Fibroblast of the aortic adventitia (primary cell): ENCODE results near the gene DNAH8. TPM values are rescaled to one million over a fixed set of nuclear protein-coding genes. Genes with fewer than 3 reads are reported as not detected.
A peak's percentile ranks its signal among the peaks of the same experiment; 100 is the strongest.

Experiments used
- DNase-seq: peaks from one replicate; pipeline ENCODE4 v3.0.0-alpha.2; 2010; ENCODE audit warnings: low read depth
- H3K4me3 ChIP-seq: 2 replicates; pipeline ENCODE4 v1.5.1; 2011; ENCODE audit warnings: low read depth, mild to moderate bottlenecking, control low read depth, low read length, moderate library complexity
- total RNA-seq: library from RNA; depleted of rRNA; stranded (reverse); fragments of >200 nt; gene quantifications from 2 replicates; pipeline ENCODE4 v1.2.3, GENCODE V29; 2012; ENCODE audit warnings: low replicate concordance
- TF ChIP-seq, protein P1 (sequence below): IDR thresholded peaks from 2 replicates; pipeline ENCODE4 v1.5.1; 2011; ENCODE audit warnings: mild to moderate bottlenecking, low read length, control low read depth, inconsistent platforms; ENCODE audit not compliant: insufficient read depth

Gene DNAH8
- total RNA-seq, 1 donor, result not detected

DNA sequence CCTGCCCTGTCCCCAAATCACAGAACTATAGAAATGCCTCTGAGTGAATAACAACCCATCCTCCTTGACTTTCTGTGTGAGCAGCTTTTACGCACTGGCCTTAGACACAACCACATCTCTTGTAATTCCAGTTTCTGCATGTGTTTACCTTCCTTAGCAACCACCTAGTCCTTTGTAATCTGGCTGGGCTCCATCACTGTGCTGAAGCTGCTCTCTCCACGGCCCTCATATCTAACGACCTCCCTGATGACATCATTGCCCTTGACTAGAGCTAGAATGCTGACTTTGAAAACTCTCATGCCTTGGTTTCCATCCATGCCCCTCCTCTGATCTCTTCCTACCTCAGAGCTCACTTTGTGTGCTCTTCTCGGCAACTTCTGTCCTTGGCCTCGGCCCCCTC, 303.0 kb downstream of the DNAH8 start:
- DNase-seq, result no peak
- H3K4me3 ChIP-seq, result no peak overlapping the region
- TF ChIP-seq, protein P1, sequence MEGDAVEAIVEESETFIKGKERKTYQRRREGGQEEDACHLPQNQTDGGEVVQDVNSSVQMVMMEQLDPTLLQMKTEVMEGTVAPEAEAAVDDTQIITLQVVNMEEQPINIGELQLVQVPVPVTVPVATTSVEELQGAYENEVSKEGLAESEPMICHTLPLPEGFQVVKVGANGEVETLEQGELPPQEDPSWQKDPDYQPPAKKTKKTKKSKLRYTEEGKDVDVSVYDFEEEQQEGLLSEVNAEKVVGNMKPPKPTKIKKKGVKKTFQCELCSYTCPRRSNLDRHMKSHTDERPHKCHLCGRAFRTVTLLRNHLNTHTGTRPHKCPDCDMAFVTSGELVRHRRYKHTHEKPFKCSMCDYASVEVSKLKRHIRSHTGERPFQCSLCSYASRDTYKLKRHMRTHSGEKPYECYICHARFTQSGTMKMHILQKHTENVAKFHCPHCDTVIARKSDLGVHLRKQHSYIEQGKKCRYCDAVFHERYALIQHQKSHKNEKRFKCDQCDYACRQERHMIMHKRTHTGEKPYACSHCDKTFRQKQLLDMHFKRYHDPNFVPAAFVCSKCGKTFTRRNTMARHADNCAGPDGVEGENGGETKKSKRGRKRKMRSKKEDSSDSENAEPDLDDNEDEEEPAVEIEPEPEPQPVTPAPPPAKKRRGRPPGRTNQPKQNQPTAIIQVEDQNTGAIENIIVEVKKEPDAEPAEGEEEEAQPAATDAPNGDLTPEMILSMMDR, result no peak

DNA sequence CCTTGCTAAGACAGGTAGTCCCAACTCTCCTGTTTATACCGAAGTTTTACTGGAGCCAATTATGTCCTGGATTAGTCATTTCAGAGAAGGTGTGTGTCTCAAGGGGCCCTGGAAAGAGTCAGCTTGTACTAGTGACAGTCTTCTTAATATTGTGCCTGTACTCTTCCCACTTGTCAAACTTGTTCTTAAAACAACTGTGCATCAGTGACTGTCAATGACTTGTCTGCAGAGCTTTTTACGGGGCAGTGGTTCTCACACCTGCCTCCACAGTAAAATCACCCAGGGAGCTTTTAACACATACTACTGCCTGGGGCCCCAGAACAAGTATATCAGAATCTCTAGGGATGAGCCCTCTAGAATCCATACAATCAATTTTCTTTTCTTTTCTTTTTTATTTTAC, 305.0 kb downstream of the DNAH8 start:
- DNase-seq, result no peak
- no peak overlapping the region for H3K4me3 ChIP-seq
- TF ChIP-seq, protein P1, result no peak

DNA sequence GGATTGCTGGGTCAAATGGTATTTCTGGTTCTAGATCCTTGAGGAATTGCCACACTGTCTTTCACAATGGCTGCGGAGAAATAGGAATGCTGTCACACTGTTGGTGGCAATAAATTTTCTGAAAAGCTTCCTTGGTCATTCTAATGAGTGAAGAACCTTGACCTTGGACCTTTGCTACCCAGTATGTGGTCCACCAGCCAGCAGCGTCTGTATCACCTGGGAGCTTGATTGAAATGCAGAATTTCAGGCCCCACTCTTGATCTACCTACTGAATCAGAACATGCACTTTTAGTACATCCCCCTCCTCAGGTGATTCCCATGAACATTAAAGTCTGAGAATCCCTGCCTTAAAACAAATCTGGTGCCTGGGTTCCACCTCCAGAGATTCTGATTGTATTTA, 305.9 kb downstream of the DNAH8 start:
- no peak overlapping the region for H3K4me3 ChIP-seq
- no peak for DNase-seq
- TF ChIP-seq, protein P1, result no peak

DNA sequence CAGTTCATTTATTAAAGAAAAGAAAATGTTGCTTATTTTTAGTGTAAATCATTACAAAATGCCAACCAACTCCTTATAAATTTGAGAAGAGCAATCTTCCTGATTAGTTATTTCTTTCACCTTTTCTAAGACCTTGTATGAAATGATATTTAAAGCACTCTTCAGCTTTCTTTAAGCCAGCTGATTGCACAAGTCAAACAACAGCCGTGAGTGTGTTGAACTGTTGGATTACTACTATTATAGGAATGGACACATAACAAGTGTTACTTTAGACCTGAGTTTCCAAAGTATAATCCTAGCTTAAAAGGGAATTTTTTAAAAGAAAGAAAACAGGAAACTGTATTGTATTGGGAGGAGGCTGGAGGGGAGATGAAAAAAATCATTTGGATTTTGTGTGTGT, 306.7 kb downstream of the DNAH8 start:
- TF ChIP-seq, protein P1, result no peak
- H3K4me3 ChIP-seq, result no peak overlapping the region
- DNase-seq, result no peak

DNA sequence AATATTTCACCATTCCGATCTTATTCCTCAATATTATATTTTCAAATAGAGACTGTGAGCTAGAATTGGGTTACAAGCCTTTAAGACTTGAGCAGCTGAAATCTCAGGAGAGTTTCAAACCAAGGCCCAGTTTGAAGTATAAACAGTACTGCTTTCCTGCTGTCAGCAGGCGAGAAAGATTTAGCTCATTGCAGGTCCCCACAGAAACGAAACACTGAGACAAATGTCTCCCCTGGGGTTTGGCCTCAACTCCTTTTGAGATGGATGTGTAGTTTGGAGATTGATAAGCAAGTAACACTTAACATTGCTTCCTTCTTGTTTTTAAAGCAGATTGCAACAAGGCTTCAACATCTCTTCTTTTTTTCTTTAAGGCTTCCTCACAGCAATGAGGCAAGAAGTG, 311.1 kb downstream of the DNAH8 start:
- TF ChIP-seq, protein P1, result no peak
- DNase-seq, result no peak
- no peak overlapping the region for H3K4me3 ChIP-seq

DNA sequence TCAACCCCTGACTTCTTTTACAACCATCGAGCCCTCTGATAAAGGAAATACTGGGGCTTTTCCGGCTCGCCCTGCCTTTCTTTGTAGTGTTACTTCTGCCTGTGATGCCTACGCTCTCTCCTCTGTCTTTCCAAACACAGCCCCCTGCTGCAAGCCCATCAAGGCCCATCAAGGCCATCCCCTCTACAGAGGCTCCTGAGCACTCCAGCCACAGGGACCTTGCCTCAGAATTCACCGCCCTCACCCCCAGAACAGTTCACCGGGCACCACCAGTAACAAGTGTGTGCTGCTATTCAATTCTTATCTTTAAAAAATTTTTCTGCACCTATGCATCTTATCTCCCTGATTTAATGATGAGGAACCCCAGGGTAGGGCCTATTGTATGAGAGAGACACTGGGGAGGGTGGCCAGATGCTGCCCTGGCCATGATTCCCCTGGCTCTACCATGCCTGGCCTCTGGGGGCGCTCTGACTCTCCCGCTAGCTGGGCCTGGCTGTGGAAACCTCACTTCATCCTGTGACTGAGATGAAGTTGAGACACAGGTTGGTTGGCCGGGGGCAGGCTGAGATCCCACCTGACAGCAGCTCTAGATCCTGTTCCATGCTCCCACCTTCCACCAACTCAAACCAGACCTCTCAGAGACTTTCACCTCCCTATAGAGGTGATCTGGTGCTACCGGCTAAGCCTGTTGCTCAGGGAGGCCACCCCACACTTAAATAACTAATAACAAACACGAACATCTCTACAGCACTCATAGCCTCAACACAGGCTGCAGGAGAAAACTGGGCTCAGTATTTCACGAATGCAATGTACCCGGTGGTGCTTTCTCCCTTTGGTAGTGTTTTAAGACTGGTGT, 314.3 kb downstream of the DNAH8 start:
- TF ChIP-seq, protein P1, result peak; percentile 67
- no peak overlapping the region for H3K4me3 ChIP-seq
- no peak for DNase-seq
